Astrocyte (in vitro differentiated cells and primary cell): ENCODE results near the gene SPAG8.

ENCODE experiments used
- CTCF ChIP-seq: IDR thresholded peaks from 2 replicates; pipeline ENCODE4 v1.5.1; 2011; ENCODE audit warnings: low read depth, mild to moderate bottlenecking, inconsistent platforms, low read length, moderate library complexity; ENCODE audit not compliant: insufficient read depth
- EZH2 ChIP-seq: IDR thresholded peaks from 2 replicates; pipeline ENCODE4 v1.6.1; 2012; ENCODE audit warnings: mild to moderate bottlenecking, low read length, inconsistent platforms; ENCODE audit not compliant: insufficient read depth

DNA sequence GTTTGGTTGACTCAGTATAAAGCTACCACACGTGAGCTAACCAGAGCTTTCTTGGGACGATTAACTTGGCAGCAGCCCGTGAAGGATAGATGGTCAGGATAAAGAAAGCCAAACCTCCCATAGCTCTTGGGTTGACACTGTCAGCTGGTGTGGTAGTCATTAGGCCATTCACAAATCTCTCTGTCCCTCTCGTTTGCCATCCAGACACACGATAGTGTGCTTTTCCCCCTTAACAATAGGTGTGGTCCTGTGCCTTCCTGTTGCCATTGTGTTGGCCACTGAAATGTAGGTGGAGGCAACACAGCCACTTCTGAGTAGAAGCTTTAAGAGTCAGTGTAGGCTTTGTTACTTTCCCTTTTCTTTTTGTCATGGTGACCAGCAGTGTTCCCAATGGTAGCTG lies 46.4 kb upstream of the SPAG8 start:
- TF ChIP-seq CTCF, result no peak
- TF ChIP-seq EZH2, result no peak
